HEK293 (cell line): ENCODE results near the gene CDR2L.

ENCODE experiments used
- HIC1 ChIP-seq: fragments of 450-650 bp; formaldehyde crosslinking; IDR thresholded peaks from 2 replicates; pipeline ENCODE4 v1.5.1; 2016; ENCODE audit warnings: missing biosample characterization, missing genetic modification characterization
- HOXC10 ChIP-seq: sonication (generic); formaldehyde crosslinking; IDR thresholded peaks from 2 replicates; pipeline ENCODE4 v1.8.1; 2023; ENCODE audit warnings: mild to moderate bottlenecking, missing genetic modification reagents
- IKZF3 ChIP-seq: fragments of 450-650 bp; IDR thresholded peaks from 2 replicates; pipeline ENCODE4 v1.5.0; 2018; ENCODE audit warnings: missing biosample characterization, mild to moderate bottlenecking, missing genetic modification characterization, moderate library complexity
- KLF16 ChIP-seq: fragments of 450-650 bp; formaldehyde crosslinking; IDR thresholded peaks from 2 replicates; pipeline ENCODE4 v1.5.1; 2017; ENCODE audit warnings: missing biosample characterization, missing genetic modification characterization
- MEIS1 ChIP-seq: sonication (generic); formaldehyde crosslinking; IDR thresholded peaks from 2 replicates; pipeline ENCODE4 v1.8.1; 2022; ENCODE audit warnings: missing genetic modification reagents, mild to moderate bottlenecking, borderline replicate concordance
- PBX3 ChIP-seq: sonication (generic); formaldehyde crosslinking; IDR thresholded peaks from 2 replicates; pipeline ENCODE4 v1.8.1; 2022; ENCODE audit warnings: mild to moderate bottlenecking, moderate library complexity, missing genetic modification reagents
- SETDB1 ChIP-seq: IDR thresholded peaks from one replicate; pipeline ENCODE4 v1.6.1; 2017; ENCODE audit warnings: mild to moderate bottlenecking, low read length, moderate library complexity, mixed read lengths; ENCODE audit not compliant: insufficient read length
- WT1 ChIP-seq: fragments of 450-650 bp; formaldehyde crosslinking; IDR thresholded peaks from 2 replicates; pipeline ENCODE4 v1.5.1; 2016; ENCODE audit warnings: missing biosample characterization, missing genetic modification characterization
- YY2 ChIP-seq: fragments of 450-650 bp; formaldehyde crosslinking; IDR thresholded peaks from 2 replicates; pipeline ENCODE4 v1.5.1; 2016; ENCODE audit warnings: missing biosample characterization, missing genetic modification characterization
- ZBTB1 ChIP-seq: fragments of 450-650 bp; formaldehyde crosslinking; IDR thresholded peaks from 2 replicates; pipeline ENCODE4 v1.5.1; 2016; ENCODE audit warnings: missing biosample characterization, missing genetic modification characterization
- ZBTB48 ChIP-seq: fragments of 450-650 bp; formaldehyde crosslinking; IDR thresholded peaks from 2 replicates; pipeline ENCODE4 v1.5.1; 2016; ENCODE audit warnings: missing biosample characterization, missing genetic modification characterization
- ZBTB8A ChIP-seq: fragments of 450-650 bp; formaldehyde crosslinking; IDR thresholded peaks from 2 replicates; pipeline ENCODE4 v1.5.1; 2016; ENCODE audit warnings: missing biosample characterization, missing genetic modification characterization
- ZFP3 ChIP-seq: fragments of 450-650 bp; formaldehyde crosslinking; IDR thresholded peaks from 2 replicates; pipeline ENCODE4 v1.5.1; 2016; ENCODE audit warnings: low read depth, missing biosample characterization, missing genetic modification characterization
- ZNF114 ChIP-seq: fragments of 450-650 bp; formaldehyde crosslinking; IDR thresholded peaks from 2 replicates; pipeline ENCODE4 v1.5.0; 2017; ENCODE audit warnings: missing biosample characterization, missing genetic modification characterization
- ZNF16 ChIP-seq: fragments of 450-650 bp; formaldehyde crosslinking; IDR thresholded peaks from 2 replicates; pipeline ENCODE4 v1.5.1; 2016; ENCODE audit warnings: low read depth, missing biosample characterization, missing genetic modification characterization
- ZNF18 ChIP-seq: fragments of 450-650 bp; formaldehyde crosslinking; IDR thresholded peaks from 2 replicates; pipeline ENCODE4 v1.5.1; 2016; ENCODE audit warnings: missing biosample characterization, missing genetic modification characterization
- ZNF2 ChIP-seq: fragments of 450-650 bp; formaldehyde crosslinking; IDR thresholded peaks from 2 replicates; pipeline ENCODE4 v1.5.1; 2016; ENCODE audit warnings: missing biosample characterization, missing genetic modification characterization
- ZNF391 ChIP-seq: fragments of 450-650 bp; formaldehyde crosslinking; IDR thresholded peaks from 2 replicates; pipeline ENCODE4 v1.5.1; 2016; ENCODE audit warnings: low read depth, missing biosample characterization, missing genetic modification characterization, borderline replicate concordance
- ZNF404 ChIP-seq: fragments of 450-650 bp; formaldehyde crosslinking; IDR thresholded peaks from 2 replicates; pipeline ENCODE4 v1.5.1; 2017; ENCODE audit warnings: missing biosample characterization, missing genetic modification characterization
- ZNF426 ChIP-seq: fragments of 450-650 bp; formaldehyde crosslinking; IDR thresholded peaks from 2 replicates; pipeline ENCODE4 v1.5.1; 2017; ENCODE audit warnings: missing biosample characterization, missing genetic modification characterization, mild to moderate bottlenecking, inconsistent platforms, moderate library complexity
- ZNF48 ChIP-seq: fragments of 450-650 bp; formaldehyde crosslinking; IDR thresholded peaks from 2 replicates; pipeline ENCODE4 v1.5.1; 2016; ENCODE audit warnings: missing biosample characterization, missing genetic modification characterization
- ZNF529 ChIP-seq: fragments of 450-650 bp; formaldehyde crosslinking; IDR thresholded peaks from 2 replicates; pipeline ENCODE4 v1.5.1; 2017; ENCODE audit warnings: missing genetic modification characterization, missing biosample characterization; ENCODE audit not compliant: insufficient replicate concordance
- ZNF555 ChIP-seq: fragments of 450-650 bp; formaldehyde crosslinking; conservative IDR thresholded peaks from 2 replicates; pipeline ENCODE4 v1.5.1; 2017; ENCODE audit warnings: missing biosample characterization, mild to moderate bottlenecking, missing genetic modification characterization, inconsistent platforms
- ZNF571 ChIP-seq: fragments of 450-650 bp; formaldehyde crosslinking; IDR thresholded peaks from 2 replicates; pipeline ENCODE4 v1.5.0; 2017; ENCODE audit warnings: missing biosample characterization, missing genetic modification characterization
- ZNF596 ChIP-seq: fragments of 450-650 bp; IDR thresholded peaks from 2 replicates; pipeline ENCODE4 v1.5.0; 2018; ENCODE audit warnings: missing biosample characterization, mild to moderate bottlenecking, missing genetic modification characterization, moderate library complexity
- ZNF610 ChIP-seq: fragments of 450-650 bp; formaldehyde crosslinking; IDR thresholded peaks from 2 replicates; pipeline ENCODE4 v1.5.1; 2016; ENCODE audit warnings: missing biosample characterization, missing genetic modification characterization, borderline replicate concordance
- ZNF624 ChIP-seq: fragments of 450-650 bp; formaldehyde crosslinking; IDR thresholded peaks from 2 replicates; pipeline ENCODE4 v1.5.1; 2017; ENCODE audit warnings: missing biosample characterization, missing genetic modification characterization
- ZNF629 ChIP-seq: fragments of 450-650 bp; formaldehyde crosslinking; IDR thresholded peaks from 2 replicates; pipeline ENCODE4 v1.5.1; 2017; ENCODE audit warnings: missing biosample characterization, missing genetic modification characterization
- ZNF660 ChIP-seq: fragments of 450-650 bp; IDR thresholded peaks from 2 replicates; pipeline ENCODE4 v1.5.1; 2018; ENCODE audit warnings: missing biosample characterization, mild to moderate bottlenecking, missing genetic modification characterization
- ZNF677 ChIP-seq: fragments of 450-650 bp; IDR thresholded peaks from 2 replicates; pipeline ENCODE4 v1.5.0; 2018; ENCODE audit warnings: missing biosample characterization, mild to moderate bottlenecking, missing genetic modification characterization, moderate library complexity
- ZNF701 ChIP-seq: fragments of 450-650 bp; formaldehyde crosslinking; IDR thresholded peaks from 2 replicates; pipeline ENCODE4 v1.5.1; 2016; ENCODE audit warnings: missing biosample characterization, missing genetic modification characterization
- ZNF707 ChIP-seq: fragments of 450-650 bp; formaldehyde crosslinking; IDR thresholded peaks from 2 replicates; pipeline ENCODE4 v1.5.1; 2016; ENCODE audit warnings: missing biosample characterization, missing genetic modification characterization
- ZNF747 ChIP-seq: fragments of 450-650 bp; formaldehyde crosslinking; IDR thresholded peaks from 2 replicates; pipeline ENCODE4 v1.5.1; 2016; ENCODE audit warnings: missing biosample characterization, missing genetic modification characterization
- ZNF777 ChIP-seq: fragments of 450-650 bp; formaldehyde crosslinking; IDR thresholded peaks from 2 replicates; pipeline ENCODE4 v1.5.1; 2017; ENCODE audit warnings: missing biosample characterization, missing genetic modification characterization, borderline replicate concordance
- ZNF843 ChIP-seq: fragments of 450-650 bp; formaldehyde crosslinking; IDR thresholded peaks from 2 replicates; pipeline ENCODE4 v1.5.1; 2016; ENCODE audit warnings: missing biosample characterization, missing genetic modification characterization
- ZSCAN16 ChIP-seq: fragments of 450-650 bp; formaldehyde crosslinking; IDR thresholded peaks from 2 replicates; pipeline ENCODE4 v1.5.1; 2016; ENCODE audit warnings: missing biosample characterization, missing genetic modification characterization
- ZSCAN30 ChIP-seq: fragments of 450-650 bp; IDR thresholded peaks from 2 replicates; pipeline ENCODE4 v1.5.1; 2018; ENCODE audit warnings: missing biosample characterization, mild to moderate bottlenecking, missing genetic modification characterization, moderate library complexity
- TF ChIP-seq, protein P1 (sequence below): fragments of 450-650 bp; formaldehyde crosslinking; IDR thresholded peaks from 2 replicates; pipeline ENCODE4 v1.5.1; 2017; ENCODE audit warnings: missing biosample characterization, missing genetic modification characterization

Gene CDR2L

DNA sequence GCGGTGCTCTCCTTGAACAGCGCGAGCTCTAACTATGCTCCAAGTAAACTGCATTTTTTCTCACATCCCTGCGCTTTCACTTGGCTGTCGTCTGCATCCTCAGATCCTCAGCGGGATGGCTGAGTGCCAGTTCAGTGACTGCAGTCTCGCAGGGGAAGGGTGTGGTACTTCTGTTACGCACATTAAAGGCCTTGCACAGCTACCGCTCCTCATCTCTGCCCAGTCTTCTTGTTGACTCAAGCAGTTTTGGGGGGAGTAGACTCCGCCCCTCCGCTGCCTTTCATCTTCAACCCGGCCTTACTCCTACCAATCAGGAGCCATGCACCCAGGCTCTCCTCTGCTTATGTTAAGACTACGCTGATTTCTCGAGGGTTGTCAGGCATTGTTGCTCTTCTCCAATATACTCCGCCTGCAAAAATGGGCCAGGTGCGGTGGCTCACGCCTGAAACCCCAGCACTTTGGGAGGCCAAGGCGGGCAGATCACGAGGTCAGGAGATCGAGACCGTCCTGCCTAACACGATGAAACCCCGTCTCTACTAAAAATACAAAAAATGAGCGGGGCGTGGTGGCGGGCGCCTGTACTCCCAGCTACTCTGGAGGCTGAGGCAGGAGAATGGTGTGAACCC, 49.3 kb downstream of the CDR2L start (continued):
- TF ChIP-seq HIC1 (tag by site-specific recombination) = no peak
- no peak for TF ChIP-seq PBX3 (CRISPR knock-in tag)
- TF ChIP-seq ZBTB8A (tag by site-specific recombination) = peak; percentile 40
- no peak for TF ChIP-seq ZNF571 (tag by site-specific recombination)
- TF ChIP-seq ZBTB48 (tag by site-specific recombination) = no peak
- TF ChIP-seq ZNF707 = no peak
- no peak for TF ChIP-seq ZNF624
- 0 out of 2 replicates have a peak, but pooled peaks have one; percentile 27 for TF ChIP-seq ZNF843
- peak; percentile 90 for TF ChIP-seq ZNF629 (tag by site-specific recombination)
- TF ChIP-seq WT1 (tag by site-specific recombination) = peak; percentile 63; the same call in 1 of the 2 replicates
- TF ChIP-seq MEIS1 (CRISPR knock-in tag) = no peak
- no peak for TF ChIP-seq ZNF529 (tag by site-specific recombination)
- no peak for TF ChIP-seq ZNF747
- no peak; the same call in 1 of the 2 replicates for TF ChIP-seq ZNF2 (tag by site-specific recombination)
- TF ChIP-seq ZNF555 = no peak
- no peak for TF ChIP-seq ZNF701 (tag by site-specific recombination)
- TF ChIP-seq ZBTB1 (tag by site-specific recombination) = no peak
- TF ChIP-seq ZNF404 (tag by site-specific recombination) = no peak
- TF ChIP-seq IKZF3 = peak; percentile 53; the same call in 1 of the 2 replicates
- no peak for TF ChIP-seq ZNF777 (tag by site-specific recombination)
- 0 out of 2 replicates have a peak, but pooled peaks have one; percentile 13 for TF ChIP-seq YY2
- peak; percentile 100 for TF ChIP-seq ZNF610 (tag by site-specific recombination)
- no peak for TF ChIP-seq ZFP3 (tag by site-specific recombination)
- no peak for TF ChIP-seq ZNF677 (tag by site-specific recombination)
- TF ChIP-seq ZNF596 (tag by site-specific recombination) = no peak
- no peak; the same call in 1 of the 2 replicates for TF ChIP-seq KLF16 (tag by site-specific recombination)
- TF ChIP-seq, protein P1, sequence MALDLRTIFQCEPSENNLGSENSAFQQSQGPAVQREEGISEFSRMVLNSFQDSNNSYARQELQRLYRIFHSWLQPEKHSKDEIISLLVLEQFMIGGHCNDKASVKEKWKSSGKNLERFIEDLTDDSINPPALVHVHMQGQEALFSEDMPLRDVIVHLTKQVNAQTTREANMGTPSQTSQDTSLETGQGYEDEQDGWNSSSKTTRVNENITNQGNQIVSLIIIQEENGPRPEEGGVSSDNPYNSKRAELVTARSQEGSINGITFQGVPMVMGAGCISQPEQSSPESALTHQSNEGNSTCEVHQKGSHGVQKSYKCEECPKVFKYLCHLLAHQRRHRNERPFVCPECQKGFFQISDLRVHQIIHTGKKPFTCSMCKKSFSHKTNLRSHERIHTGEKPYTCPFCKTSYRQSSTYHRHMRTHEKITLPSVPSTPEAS = no peak
- TF ChIP-seq ZNF18 (tag by site-specific recombination) = peak; percentile 90
- no peak for TF ChIP-seq ZNF660
- no peak for TF ChIP-seq ZNF48 (tag by site-specific recombination)
- TF ChIP-seq SETDB1 = no peak
- TF ChIP-seq ZSCAN16 = no peak
- TF ChIP-seq ZNF114 (tag by site-specific recombination) = no peak
- TF ChIP-seq ZNF16 (tag by site-specific recombination) = no peak
- TF ChIP-seq ZNF426 (tag by site-specific recombination) = no peak
- TF ChIP-seq ZNF391 = no peak
- TF ChIP-seq ZSCAN30 (tag by site-specific recombination) = peak; percentile 87
- TF ChIP-seq HOXC10 (CRISPR knock-in tag) = no peak
